Daoy (cell line): Measurements from ENCODE around the gene MVB12A. TPM values are rescaled to one million over a fixed set of nuclear protein-coding genes. Genes with fewer than 3 reads are reported as not detected.
A peak's percentile ranks its signal among the peaks of the same experiment; 100 is the strongest.

Experiments
- DNase-seq: peaks from one replicate; pipeline ENCODE4 v3.0.0-alpha.2; 2015; ENCODE audit warnings: low read depth
- total RNA-seq: library from RNA; depleted of rRNA; stranded (reverse); fragments of >200 nt; shearing (Covaris generic); gene quantifications from 2 replicates; pipeline ENCODE4 v1.2.3, GENCODE V29; 2014

The MVB12A gene
- total RNA-seq, 1 experiment from 2014 or later: 82.3 TPM

DNA sequence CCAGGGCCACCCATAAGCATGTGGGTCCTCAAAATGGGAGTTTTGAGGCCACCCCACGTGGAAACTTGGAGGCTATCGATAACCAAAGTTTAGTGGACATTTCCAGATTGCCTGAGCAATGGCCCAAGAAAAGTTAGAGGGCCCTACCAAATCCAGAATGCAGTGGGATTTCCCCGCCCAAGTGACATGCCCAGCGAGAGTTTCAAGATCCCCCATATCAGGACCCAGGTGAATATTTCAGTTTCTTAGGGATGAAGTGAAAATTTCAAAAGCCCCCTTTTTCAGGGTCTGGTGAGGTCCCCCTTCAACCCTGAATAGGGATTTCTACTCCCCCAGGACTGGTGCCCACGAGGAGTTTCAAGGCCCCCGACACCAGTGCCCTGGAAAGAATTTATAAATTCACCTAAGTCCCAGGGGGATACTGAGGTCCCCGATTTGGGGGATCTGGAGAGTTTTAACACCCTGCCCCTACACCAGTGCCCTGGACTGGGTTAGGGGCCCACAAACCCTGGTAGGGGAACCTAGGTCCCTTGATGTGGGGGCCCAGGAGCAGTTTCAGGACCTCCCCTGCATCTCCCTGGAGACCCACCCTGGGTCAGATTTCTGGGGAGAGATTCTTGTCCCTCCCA lies 15.1 kb upstream of the MVB12A start:
- no peak for DNase-seq

DNA sequence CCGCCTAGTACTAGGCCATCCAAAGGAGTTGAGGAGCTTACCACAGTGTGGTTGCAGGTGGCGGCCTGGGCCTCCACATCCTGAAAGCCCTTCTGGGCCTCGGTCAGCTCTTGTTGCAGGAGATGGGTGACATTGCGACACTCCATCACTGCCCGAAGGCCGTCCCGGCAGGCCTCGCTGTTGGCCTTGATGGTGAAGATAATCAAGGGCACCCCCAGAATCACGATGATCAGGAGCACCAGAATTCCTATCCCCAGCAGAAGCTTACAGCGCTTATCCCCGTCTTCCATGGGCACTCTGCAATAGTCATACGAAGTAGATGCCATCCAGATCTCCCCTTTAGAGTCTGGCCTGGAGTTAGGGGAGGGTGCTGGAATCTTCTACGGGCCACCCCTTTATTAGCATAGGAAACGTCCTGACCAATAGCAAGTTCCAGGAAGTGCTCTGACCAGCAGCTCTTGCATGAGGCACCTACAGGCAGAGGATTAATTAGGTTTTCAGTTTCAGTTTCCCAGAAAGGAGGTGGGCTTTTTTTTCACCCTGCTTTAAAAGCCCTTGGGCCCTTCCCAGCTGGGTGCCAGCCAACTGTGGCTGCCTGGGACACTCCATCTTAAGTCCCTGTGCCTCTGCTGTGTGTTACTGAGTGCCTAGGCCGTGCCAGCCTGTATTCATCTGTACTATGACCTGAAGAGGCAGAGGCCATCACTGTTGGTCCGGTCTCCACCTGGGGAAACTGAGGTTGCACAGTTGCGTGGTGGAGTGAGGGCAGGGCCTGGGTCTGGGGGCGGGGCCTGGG lies 14.4 kb upstream of the MVB12A start, which contains the start of gene BST2:
TSS of gene BST2 (minus strand) at position 381 of the 796 bp plus-strand sequence. CDS start at position 326, 55 bp downstream.
- DNase-seq: peak; percentile 80

DNA sequence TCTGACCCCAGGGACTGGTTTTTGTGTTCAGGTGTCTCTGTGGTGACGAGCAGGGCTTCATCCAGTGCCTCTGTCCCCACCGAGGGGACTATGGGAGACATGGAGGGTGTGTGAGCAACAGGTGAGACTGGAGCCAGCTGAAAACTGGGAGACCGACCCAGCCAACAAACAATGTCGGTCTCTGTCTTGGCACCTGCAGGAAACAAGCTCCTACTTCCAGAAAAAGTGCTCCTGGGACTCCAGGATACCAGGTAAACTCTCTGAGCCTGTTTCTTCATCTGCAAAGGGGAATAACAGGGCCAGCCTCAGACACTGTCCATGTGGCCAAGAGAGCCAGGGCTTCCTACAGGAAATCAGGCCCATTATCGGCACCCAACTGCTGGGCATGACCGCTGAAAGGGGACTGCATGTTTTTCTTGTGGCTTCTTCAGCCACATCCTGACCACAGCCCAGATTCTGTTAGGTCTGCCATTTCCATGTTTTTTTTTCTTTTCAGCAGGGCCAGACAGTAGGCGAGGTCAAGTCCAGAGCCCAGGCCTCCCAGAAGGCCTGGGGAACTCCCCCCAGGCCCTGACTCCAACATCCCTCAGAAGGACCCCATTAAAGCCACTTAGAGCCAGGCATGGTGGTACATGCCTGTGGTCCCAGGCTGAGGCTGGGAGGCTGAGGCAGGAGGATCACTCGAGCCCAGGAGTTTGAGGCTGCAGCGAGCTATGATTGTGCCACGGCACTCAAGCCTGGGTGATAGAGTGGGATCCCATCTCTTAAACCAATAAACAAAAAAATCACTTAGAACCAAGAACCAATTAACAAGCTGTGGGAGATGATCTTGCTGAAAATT lies 13.6 kb upstream of the MVB12A start:
- peak; percentile 92 for DNase-seq

DNA sequence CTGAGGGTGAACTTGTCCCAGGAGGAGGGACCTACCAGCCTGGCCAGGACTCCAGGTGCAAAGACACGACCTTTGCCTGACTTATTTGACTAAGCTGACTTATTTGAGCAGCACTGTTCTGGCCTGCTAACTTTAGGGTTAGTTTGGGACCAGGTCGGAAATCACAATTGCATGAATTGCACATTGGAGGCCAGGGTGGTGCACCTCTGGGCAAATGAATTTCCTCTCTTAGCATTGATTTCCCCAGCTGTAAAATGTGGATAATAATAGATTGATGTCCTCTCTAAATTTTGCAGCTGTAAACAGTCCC lies 13.0 kb upstream of the MVB12A start:
- DNase-seq: no peak

DNA sequence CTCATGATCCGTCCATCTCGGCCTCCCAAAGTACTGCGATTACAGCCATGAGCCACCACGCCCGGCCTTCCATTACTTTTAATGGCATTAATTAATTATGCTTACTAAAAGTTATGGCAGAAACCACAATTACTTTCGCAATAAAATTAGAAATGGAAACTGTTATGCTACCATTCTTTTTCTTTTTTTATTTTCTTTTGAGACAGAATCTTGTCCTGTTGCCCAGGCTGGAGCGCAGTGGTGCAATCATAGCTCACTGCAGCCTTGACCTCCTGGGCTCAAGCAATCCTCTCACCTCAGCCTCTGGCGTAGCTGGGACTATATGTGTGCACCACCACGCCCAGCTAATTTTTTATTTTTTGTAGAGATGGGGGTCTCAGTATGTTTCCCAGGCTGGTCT lies 9.9 kb upstream of the MVB12A start:
- no peak for DNase-seq

DNA sequence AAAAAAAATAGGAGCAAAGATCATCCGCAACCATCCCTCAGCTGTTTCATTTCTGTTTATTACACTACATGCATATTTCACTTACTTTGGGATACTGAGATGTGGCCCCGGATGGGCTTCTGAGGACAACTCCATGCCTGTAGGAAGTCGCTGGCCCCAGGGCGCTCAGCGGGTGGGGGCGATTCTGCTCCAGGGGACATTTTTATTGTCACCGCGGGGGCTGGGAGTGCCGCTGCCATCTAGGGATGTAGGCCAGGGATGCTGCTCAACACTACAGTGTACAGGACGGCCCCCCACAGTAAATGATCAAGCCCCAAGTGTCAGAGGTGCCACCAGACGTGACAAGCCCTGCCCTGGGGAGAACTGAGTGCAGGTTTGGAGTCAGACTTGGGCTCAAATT lies 8.0 kb upstream of the MVB12A start:
- no peak for DNase-seq

DNA sequence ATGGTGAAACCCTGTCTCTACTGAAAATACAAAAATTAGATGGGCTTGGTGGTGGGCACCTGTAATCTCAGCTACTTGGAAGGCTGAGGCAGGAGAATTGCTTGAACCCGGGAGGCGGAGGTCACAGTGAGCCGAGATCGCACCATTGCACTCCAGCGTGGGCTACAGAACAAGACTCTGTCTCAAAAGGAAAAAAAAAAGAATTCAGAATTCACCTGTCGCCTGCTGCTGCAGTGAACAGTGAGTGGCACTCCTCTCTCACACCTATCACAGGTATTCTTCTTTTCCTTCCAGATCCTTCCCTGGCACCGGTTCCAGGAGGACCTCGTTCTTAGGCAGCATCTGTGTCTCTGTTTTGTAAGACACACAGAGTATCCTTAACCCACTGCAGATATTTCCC lies 5.8 kb upstream of the MVB12A start:
- no peak for DNase-seq

DNA sequence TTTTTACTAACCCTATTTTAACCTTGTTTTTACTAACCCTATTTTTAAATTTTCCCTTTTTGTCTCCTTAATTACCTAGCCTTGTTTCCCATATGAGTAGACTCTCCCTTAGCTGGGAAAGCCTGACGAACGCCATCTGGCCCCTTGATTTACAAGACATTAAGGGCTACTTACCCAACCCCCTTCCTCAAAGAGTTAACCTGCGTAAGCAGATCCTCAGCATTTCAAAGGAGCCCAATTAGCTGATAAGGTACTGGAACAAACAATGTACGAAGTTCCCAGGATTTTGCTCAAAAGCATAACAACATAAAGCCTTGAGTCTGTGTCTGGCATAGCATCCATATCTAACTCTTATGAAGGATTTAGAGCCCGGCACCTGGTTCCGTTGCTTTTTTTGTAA lies 4.7 kb upstream of the MVB12A start:
- DNase-seq: no peak

DNA sequence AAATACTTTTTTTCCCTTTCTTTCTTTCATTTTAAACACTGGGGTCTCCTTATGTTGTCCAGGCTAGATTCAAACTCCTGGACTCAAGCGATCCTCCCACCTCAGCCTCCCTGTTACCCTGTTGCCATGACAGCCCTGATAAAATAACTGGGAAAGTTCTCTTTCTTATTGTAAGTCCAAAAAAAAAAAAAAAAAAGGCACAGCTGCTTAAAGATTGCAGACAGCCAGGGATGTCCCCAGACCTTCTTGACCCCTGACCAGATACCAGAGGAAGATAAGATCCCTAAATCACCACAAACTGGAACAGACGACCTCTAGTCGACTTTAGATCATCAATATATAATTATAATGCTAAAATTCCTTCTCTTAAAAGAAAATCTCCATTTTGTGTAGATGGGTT lies 1.1 kb upstream of the MVB12A start:
- no peak for DNase-seq

DNA sequence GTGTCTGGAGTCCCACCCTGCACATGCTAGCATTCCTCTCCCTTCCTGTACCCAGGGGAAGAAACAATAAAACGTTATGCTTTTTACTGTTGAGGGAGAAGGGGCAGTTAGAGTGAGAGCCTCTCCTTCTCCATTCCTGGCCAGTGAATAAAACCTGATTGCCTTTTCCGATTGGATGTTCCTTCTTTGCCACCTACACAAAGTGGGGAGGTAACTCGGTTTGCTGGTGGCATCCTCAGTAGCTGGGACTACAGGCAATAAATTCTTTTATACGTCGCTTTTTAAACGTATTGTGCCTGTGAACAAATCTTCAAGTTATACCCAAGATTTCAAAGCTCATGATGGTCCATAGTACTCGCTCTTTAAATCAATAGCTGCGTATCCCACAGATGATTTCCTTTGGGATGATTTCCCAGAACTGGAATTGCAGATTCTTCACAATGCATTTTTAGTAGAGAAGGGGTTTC lies 660 bp upstream of the MVB12A start:
- DNase-seq: peak; percentile 29

DNA sequence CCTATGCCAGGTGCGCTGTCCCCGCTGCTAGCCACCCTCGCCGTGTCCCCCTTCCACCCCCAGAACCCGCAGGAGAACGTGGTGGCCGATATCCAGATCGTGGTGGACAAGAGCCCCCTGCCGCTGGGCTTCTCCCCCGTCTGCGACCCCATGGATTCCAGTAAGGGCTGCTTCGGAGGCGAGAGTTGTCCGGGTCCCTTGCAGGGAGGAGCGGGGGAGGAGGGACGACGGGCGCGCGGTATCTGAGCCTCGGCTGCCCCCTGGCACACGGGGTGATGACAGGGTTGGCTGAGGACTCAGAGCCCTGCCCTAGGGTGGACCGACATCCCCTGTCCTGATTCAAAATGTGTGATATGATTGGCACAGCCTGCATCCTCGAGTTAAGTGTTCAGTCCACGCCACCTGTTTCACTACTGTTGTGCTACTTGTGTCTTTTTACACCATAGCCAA lies 653 bp downstream of the MVB12A start:
- peak; percentile 63 for DNase-seq

DNA sequence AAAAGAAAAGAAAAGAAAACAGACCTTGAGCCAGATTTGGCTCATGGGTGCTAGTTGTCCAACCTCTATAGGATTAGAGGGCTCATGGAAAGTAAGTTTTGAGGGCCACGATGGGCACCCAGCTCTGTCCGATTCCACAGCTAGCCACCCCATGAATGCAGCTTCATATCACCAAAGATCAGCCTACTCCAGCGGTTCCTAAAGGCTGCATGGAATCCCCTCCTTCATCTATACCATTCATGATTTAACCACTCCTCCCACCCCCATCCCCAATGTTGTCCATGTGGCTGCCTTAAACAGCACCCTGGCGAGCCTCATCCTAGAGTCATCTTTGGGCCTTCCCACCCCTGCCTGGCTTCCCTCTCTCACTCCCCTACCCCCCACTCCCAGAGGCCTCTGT lies 2.1 kb downstream of the MVB12A start:
- no peak for DNase-seq

DNA sequence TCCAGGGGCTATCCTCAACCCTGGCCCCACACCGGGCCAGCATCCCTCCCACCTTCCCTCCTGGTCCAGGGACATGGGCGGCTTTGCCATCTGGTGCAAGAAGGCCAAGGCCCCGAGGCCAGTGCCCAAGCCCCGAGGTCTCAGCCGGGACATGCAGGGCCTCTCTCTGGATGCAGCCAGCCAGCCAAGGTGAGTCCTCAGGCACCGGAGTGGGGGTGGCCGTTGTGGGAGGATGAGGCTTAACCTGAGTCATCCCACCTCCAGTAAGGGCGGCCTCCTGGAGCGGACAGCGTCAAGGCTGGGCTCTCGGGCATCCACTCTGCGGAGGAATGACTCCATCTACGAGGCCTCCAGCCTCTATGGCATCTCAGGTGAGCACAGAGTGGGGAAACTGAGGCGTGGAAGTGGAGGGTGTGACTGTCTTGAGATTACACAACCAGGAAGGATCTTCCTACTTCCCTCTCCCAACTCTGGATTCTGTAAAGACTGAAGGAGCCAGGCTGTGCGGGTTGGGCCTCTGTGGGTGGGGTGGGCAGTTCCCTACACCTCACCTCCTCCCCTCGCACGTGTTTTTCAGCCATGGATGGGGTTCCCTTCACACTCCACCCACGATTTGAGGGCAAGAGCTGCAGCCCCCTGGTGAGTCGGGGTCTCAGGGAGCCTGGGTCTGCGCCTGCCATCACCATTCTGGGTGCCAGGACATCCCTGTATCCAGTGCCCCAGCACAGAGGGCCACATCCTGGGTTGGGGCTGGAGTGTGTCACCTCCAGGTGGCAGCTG lies 3.8 kb downstream of the MVB12A start:
- DNase-seq: no peak

DNA sequence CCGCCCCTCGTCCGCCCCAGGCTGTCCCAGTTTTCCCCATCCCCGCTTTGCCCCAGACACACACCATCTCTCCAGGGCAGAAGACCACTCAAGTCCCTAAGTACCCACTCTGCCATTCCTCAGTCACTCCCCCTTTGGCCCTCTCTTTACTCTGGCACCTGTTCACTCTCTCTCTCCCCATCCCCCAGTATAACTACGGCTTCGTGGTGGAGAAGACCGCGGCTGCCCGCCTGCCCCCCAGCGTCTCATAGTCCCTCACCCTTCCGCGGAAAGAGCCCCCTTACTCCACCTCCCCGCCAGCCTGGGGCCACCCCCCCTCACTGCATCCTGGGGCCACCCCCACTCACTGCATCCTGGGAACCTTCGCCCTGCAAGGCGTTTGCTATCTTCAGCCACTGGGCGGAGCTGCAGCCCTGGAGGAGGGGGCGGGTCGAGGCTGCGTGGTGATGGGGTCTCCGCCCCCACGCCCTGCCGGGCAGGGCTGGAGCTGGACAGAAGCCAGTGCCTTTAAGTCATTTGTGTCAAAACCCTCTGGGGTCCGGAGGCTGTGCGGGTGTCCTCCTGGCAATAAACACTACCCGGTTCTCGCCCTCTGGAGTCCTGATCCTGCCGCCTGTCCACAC lies 5.0 kb downstream of the MVB12A start:
- peak; percentile 59 for DNase-seq

DNA sequence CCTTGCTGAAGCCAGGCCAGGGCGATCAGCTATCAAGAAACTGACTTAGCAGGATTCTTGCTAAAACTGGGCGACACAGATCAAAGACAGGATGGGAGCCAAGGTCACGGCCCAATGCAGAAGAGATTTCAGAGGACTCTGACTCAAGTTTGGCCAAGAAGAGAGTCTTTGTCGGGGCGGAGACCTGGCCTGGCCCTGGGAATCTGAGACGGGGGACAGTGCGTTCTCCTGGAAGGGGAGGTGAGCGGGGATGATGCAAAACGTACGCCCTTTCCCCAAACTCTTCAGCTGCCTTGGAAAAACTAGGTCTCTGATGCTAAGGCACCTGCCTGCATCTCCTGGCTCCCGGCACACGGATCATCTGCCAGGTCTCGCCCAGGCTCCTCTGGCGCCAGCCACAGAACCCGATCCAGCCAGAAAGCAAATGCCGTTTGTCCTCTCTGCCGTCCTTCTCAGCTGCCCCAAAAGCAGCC lies 9.8 kb downstream of the MVB12A start:
- DNase-seq: no peak

DNA sequence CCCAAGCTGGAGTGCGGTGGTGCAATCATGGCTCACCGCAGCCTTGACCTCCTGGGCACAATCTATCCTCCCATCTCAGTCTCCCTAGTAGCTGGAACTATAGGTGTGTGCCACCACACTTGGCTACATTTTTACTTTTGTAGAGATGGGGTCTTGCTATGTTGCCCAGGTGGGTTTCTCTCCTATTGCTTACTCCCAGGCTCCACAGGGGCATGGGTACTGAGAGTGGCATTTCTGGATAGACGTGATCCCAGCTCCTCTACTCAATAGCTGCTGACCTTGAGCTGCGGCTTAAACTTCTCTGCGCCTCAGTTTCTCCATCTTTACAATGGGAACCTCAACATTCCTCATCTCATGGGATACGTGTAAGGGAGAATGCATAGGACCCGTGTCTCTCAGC lies 11.6 kb downstream of the MVB12A start:
- DNase-seq: no peak

DNA sequence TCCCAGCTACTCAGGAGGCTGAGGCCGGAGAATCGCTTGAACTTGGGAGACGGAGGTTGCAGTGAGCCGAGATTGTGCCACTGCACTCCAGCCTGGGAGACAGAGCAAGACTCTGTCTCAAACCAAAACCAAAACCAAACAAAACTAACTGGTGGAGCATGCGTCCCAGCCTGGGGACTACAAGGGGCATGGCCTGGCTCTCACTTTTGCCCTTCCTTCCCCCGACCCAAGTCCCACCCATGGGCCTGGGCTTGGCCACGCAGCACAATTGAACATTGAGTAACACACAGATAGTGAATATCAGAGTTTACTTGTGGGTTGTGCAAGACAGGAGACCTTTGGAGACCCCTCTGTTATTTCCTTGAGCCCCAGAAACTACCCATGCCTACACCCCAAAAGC lies 15.4 kb downstream of the MVB12A start:
- DNase-seq: no peak

DNA sequence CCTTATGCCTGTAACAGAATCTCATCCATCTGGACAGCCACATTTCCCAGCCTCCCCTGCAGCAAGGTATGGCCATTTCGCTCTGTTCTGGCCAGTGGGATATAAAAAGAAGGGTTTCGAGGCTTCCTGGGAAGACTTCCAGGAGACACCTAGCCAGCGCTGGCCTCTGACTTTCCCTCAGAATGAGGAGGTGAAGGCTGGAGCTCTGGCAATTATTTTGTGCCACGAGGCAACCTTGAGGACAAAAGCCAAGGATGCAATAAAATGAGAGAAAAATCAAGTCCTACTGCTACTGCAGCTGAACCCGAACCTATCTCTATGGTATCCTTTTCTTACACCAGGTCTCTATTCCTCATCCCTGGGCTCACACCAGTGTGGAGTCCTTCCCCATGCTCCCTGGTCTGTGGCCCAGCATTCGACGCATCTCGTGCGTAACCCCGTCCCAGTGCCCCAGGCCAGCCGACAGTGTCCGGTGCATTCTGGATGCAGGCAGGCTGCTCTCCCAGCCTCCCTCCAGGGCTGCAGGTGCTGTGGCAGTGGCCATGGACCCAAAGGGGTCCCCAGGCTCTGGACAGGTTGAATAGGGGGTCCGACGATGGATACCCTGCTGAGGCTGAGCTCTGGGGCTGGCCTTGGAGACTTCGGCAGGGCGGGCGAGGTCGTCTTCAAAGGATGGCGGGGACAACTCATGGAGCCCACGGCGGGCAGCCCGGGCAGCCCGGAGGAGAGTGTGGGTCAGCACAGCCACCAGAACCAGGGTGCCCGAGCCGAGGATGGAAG lies 16.4 kb downstream of the MVB12A start:
- no peak for DNase-seq

DNA sequence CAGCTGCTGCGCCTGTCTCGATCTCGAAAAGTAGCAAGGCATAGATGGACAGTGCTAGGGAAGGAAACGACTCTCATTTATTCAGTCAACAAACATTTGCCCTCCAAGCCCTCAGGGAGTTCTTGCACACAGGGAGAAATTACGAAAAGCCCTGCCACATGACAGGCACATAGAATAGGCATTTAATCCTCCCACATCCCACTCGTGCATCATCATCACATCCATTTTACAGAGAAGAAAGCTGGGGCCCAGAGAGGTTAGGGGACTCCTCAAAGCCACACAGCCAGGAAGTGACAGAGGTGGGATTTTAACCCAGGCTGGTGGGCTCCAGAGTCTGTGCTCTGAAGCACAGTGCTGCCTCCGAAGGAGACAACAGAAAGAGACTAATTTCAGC lies 17.0 kb downstream of the MVB12A start:
- no peak for DNase-seq
